CD1c-positive myeloid dendritic cell (primary cell): ENCODE measurements around the gene ERGIC1.
A peak's percentile ranks its signal among the peaks of the same experiment; 100 is the strongest.
"Not testable (repeated sequence)": the region's sequence is repeated elsewhere in the genome, so short reads cannot be mapped to it uniquely, and the experiment has no call there.

Source experiments
- DNase-seq: peaks from one replicate; pipeline ENCODE4 v3.0.0-alpha.2; 2016; ENCODE audit errors: extremely low spot score

ERGIC1 gene, protein sequence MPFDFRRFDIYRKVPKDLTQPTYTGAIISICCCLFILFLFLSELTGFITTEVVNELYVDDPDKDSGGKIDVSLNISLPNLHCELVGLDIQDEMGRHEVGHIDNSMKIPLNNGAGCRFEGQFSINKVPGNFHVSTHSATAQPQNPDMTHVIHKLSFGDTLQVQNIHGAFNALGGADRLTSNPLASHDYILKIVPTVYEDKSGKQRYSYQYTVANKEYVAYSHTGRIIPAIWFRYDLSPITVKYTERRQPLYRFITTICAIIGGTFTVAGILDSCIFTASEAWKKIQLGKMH

DNA sequence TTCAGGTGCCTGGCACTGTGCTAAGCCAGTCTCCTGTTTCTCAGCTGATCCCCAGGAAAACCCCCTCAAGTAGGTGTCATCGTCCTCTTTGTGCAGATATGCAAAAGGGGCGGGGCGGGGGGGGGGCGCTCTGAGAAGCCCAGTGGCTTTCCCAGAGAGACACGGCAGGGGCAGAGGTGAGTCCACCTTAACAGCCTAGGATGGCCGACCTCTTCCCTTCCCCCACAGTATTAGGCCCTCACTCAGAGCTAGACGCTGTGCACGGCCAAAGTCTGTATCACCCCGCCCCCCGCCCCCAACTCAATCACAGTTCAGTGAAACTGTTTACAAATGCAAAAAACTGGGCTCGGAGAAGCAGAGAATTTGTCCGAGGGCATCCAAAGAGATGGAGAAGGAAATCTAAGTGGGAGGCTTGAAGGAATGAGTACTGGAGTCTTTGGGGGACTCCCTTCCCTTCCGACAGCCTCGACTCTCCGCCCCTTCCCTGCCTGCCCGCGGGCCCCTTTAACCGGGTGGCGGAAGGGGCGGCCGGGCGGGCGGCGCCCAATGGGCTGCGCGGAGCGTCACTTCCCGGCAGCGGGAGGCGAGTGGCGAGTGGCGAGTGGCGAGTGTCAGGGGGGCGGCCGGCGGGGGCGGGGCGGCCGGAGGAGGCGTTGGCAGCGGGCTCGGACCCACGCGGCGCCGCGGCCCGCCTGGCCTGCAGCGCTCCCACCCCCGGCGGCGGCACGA lies at the start of gene ERGIC1:
TSS of gene ERGIC1 (plus strand) at position 566 of the 729 bp plus-strand sequence. CDS start at position 729, 163 bp downstream.
- peak; percentile 88 for DNase-seq

DNA sequence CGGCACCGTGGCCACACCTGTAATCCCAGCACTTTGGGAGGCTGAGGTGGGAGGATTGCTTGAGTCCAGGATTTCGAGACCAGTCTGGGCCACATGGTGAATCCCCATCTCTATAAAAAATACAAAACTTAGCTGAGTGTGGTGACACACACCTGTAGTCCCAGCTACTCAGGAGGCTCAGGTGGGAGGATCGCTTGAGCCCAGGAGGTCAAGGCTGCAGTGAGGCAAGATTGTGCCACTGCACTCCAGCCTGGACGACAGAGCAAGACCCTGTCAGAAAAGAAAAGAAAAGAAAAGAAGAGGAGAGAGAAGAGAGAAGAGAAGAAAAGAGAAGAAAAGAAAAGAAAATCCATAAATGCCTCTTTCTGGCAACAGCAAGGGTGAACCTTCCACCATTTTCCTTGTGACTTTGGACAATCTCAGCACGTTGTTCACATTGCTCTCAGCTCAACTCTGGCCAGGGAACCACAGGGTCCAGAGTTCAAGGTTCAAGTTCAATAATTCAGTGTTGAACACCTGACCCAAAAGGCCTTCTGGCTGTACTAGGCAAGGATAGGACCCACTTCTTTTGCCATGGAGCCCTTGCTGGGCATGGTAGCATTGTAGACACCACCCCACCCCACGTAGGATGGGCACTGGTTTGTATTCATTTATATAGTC lies 48.5 kb upstream of the ERGIC1 start:
- DNase-seq: no peak

DNA sequence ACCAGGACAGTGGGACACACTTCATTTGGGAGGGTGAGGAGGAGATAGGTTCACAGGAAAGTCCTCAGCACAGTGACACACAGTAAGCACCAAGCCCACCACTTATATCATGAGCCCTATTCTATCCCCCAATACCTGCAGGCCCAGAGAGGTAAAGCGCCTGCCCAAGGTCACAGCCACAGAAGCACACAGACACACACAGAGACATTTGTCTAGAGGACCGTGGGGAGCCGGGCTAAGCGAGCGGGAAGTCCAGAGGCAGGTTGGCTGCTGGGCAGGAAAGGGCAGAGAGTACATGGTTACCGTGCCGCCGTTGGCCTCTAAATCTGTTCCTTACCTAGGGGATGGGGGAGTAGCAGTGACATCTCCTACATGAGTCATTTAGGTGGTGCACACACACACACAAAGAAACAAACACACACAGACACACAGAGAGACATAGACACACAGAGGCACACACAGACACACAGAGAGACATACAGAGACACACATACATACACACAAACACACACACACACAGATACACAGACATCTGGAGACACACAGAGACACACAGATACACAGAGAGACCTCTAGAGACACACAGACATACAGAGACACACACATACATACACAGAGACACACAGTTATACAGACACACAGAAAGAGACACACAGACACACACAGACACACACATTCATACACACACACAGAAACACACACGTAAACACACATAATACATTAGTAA lies 47.2 kb upstream of the ERGIC1 start:
- DNase-seq: no peak

DNA sequence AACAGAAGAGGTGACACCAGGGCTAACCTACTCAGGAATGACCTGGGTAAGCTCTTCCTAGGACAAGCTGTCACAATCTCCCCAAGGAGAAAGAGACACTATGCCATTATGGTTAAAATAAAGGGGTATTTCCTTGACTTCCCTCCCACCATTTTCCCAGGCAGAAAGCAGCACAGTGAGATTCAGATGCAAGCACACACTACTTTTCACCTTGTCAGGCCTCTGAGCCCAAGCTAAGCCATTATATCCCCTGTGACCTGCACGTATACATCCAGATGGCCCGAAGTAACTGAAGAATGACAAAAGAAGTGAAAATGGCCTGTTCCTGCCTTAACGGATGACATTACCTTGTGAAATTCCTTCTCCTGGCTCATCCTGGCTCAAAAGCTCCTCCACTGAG lies 46.5 kb upstream of the ERGIC1 start:
- DNase-seq: not testable (repeated sequence)

DNA sequence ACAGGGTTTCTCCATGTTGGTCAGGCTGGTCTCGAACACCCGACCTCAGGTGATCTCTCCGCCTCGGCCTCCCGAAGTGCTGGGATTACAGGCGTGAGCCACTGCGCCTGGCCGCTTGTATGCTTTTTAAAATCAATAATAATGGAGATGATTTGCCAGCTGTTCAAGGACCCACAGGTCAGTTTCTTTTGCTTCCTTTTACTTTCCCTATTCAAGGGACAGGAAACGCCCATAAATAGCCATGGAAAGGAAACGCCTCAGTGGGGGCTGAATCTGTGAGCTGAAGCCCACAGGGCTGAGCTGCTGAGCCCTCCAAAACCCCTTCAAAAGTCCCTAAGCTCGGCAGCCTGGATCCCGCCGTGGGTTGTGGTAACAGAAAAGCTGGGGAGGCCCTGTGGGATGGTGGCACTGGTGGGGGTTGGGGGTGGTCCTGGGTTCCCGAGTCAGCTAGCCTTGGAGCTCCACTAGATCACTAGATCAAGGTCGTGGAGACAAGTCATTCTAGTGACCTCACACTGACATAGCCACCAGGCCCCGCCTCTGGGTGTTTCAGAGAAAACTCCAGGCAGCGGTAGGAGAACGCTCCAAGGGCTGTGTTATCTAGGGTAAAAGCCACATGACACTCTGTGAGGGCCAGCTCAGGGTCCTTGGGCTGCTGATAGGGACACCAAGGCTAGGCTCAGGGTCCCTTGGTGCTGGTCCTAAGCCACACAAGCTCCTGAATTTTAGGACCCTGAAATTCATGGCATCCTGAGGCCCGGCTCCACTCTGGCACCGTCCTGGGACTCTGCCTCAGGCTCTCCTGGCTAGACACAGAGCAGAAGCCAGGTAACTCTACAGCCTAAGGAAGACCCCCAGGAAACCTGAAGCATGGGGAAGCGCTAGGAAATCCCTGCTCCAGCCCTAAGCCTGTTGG lies 45.0 kb upstream of the ERGIC1 start:
- peak; percentile 75 for DNase-seq

DNA sequence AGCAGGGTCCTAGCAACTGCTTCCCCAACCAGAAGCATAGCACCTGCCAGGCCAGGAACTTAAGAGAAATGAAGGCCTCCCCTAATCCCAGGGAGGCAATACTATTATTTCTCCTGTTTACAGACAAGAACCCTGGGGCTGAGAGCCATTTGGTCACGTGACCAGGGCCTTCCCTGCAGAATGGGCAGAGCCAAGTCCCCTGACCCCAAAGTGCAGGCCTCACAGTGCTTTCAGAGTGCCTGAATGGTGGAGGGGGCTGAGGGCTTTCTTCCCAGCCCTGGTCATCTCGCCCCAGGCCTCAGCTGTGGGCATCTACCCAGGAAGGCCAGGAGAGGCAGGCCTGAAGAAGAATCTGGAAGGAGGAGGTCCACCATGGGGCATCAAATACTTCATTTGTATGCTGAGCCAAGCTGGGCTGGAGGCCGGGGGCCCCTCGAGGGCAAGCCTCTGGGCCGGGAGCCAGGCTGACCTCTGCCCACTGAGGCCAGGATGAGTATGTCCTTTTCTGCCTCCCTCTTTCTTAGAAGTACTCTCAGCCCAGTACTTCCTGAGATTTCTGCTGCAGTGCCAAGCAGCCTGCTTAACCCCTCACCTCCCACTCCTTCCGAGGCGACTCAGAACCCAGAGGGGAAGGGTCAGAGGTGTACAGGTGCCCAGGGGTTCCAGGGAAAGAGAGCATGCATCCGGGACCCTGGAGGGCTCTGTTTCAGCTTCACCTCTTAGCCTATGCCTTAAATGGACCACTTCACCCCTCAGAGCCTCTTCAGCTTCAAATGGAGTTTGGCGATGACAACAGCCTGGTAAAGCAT lies 44.2 kb upstream of the ERGIC1 start:
- DNase-seq: peak; percentile 47

DNA sequence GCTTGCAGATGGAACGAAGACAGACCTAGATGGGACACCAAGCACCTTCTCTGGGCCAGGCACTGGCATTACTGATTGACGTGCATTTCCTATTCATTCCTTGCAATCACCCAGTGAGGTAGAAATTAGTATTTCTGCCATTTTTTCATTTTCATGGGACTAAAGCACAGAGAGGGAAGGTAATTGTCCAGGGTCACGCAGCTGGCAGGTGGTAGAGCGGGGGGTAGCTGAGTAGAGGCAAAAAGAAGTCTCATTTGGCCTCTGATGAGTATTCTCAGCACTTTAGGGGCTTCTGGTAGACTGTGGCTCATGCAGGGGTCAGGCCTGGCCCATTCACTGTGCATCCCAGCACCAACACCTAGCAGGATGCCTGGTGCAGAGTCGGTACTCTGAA lies 43.6 kb upstream of the ERGIC1 start:
- no peak for DNase-seq

DNA sequence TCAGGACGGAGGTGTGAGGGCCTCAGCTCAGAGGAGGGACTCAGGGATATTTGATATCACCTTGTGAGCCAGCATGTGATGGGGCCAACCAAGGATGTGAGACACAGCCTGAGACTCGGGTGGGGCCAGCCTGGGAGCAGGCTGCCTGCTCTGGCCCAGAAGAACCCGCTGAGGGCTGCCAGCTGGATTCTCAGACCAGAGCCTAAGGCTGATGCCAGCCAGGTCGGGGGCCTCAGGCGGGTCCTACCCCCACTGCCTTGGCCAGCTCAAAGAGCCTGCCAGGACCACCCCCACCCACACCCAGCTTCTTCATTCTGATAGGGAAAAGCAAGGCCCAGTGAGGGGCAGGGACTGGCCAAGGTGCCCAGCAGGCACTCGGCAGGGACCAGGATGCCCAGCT lies 42.8 kb upstream of the ERGIC1 start:
- no peak for DNase-seq

DNA sequence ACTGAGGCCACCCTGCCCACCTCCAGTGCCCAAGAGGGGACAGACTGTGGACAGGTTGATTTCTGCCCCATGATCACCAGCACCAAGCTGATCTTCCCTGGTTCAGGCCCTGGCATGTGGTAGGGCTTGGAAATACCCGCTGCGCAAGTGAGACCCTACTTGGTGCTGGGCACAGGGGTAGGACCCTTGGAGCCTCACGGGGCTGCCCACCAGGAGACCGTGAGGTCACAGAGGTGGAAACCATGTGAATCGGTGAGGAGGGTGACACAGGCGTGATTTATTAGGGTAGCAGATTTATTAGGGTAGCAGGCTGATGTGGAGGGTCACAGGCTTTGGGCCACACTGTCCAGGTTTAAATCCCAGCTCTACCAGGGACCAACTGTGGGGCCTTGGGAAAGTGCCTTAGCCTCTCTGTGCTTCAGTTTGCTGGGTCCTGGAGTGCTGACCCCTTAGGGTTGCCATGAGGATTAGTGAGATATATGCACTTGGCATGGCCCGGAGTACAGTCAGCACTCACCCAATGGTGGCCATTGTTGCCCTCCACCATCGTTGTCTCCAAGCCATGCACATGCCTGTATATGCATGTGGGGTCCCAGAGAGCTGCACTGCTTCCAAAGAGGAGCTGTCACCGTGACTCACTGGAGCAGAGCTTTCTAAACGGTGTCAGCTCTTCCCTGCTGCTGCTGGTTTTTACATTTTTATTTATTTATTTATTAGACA lies 42.2 kb upstream of the ERGIC1 start:
- DNase-seq: no peak

DNA sequence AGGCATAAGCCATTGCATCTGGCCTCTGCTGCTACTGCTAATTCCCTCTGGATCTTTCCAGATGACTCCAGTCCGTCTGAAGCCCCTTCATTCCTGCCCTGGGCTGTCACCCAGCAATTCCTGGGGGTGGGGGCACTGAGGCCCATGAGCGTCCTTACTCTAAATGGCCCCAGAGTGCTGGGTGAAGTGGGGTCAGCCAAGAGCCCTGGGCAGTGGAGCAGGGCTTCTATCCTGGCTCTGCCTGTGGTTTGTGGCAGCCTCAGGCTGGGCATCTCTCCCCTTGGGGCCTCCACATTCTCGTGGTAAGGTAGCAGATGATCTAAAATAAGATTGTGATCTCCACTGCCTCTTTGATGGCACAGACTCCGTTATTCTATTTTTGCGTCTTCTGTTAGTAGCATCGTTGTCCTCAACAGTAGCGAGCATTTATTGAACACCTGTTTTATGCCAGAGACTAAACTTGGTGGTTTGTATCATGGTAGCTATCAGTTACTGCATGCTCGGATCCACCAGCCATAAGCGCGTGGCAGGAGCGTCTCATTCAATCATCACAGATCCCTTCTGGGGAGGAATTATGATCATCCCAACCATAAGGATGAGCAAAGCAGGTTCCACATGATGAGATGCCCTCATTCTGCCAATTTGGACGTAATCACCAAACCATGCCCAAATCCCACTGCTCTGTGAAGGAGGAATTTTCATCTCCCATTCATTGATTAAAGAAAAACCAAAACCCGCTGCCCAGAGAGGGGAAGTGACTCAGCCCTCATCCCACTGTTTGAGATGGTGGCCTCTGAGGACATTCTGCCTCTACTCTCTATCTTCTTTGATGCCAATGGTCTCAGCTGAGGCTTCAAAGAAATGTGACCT lies 41.1 kb upstream of the ERGIC1 start:
- DNase-seq: peak; percentile 36

DNA sequence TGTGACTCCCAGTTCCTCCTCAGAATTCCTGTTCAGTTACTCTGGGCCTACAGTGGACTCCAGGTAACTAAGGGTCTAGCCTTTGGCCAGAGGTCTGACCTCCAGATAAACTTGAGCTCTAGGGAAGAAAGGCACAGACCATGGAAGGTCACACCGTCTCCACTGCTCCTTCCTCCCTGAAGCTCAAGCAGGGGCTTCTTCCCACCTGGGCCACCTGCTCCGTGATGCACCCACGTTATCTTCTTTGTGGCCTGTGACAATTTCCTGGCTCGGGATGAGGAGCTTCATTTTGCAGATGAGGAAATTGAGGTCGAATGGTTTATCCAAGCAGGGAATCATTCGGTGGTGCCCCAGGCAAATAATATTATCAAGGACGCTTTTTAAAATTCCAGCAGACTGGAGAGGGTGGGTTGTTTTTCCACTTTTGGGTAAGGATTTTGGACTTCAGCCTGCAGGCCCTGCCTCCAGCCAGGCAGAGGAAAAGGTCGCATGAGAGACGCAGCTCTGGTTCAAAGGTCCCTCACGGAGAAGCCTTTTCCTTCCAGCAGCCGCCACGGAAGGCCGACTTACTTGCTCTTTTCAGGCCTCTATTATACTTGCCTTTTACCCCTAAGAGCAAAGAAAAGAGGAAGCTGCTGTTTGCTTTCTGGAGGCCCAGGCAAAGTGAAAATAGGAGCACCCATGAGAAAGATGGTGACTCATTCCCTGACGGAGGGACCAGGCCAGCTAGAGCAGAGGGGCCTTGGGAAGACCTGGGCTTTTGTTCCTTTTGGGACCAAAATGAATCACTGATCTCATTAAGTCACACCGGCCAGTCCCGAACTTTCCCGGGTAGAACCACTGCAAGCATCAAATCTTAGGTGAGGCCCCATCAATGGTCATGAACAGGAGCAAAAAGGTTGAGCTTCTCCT lies 40.2 kb upstream of the ERGIC1 start:
- peak; percentile 88 for DNase-seq

DNA sequence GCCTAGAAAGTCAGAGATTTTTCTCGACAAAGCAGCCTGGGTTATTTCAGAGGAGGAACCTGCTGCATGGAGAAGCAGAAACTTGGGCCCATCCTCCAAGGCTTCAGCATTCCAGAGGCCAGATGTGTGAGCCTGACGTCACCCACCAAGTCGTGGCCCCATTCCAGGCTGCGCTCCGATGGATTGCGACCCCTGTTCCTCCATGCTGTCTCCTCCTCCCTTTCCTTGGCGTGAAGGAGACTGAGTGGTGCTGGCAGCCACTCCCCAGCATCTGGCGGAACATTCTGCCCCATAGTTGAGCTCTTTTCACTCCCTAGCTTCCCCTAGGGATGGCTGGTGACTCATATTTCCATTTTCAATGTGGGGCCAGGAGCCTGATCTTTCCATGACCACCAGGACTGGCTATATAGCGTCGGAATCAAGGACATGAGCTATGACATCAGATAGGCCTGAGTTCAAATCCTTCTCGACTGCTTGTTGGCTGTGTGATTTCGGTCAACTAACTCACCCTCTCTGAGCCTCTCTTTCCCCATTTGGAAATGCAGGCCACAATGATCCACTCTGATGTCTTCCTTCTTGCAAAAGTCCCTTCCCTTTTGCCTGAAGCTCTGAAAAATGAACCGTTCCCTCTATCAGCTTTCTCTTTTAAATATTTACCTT lies 38.6 kb upstream of the ERGIC1 start:
- DNase-seq: peak; percentile 30

DNA sequence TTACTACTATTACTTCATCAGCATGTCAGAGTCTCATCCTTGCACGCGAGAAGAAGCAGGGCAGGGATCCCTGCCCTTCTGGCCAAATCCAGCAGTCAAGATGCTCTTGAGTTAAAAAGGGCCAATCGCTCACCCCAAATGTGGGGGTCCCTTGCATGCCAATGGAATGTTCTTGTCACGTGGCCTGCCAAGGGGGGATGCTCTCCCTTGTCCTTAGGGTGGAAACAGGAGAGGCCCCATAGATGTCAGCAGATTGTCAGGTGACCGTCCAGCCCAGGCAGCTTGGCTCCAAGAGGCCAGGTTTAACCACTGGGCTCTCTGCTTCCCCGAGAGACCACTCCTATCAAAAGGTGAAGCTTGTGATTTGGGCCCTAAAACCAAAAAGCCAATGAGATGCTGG lies 37.7 kb upstream of the ERGIC1 start:
- no peak for DNase-seq

DNA sequence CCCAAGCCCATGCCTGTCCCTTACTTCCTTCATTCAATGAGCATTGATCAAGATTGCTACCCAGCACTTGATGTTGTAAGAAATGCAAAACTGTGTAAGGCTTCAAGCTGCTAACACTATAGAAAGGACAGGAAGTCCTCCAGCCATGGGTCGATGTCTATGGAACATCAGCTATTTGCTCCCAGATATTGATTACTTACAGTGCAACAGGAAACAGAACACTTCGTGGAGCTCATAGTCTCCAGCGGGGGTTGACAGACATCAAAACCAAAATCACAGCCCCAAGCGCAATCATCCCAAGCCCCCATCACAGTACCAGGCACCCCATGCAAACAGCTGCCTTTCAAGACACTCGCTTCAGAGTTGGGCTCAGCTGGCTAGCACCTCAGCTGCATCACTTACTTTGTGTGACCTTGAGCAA lies 36.3 kb upstream of the ERGIC1 start:
- peak; percentile 43 for DNase-seq

DNA sequence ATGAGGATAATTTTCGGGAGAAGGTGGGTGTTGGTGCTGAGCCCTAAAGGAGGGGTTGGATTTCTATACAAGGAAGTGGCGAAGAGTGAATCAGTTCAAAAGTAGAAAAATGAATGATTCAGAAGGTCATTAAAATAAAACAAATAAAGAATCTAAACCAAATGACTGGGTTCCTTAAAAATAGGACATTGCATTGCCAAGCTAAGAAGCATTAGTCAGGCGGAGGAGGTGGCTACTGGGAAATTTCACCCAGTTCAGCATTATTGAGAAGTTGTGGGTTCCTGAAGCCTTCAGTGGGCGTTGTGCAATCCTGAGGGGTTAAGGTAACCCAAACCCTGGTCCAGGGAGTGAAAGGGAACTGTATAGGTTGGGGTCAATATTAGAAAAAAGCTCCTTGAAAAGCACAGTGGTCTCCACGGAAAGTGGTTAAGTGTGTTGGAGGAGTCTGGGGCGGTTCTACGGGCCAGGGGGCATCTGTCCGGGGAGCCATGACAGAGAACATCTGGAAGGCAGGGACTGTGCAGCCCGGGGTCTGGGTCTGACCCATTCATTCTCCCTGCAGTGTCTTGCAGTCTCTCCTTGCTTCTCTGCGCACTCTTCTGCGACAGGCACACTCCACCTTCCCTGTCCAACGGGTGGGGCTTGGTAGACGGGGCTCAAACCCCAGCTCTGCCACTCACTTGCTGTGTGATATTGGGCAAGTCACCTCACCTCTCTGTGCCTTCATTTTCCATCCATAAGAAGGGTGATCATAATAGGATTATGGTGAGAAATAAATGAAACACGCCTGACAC lies 35.4 kb upstream of the ERGIC1 start:
- DNase-seq: peak; percentile 96

DNA sequence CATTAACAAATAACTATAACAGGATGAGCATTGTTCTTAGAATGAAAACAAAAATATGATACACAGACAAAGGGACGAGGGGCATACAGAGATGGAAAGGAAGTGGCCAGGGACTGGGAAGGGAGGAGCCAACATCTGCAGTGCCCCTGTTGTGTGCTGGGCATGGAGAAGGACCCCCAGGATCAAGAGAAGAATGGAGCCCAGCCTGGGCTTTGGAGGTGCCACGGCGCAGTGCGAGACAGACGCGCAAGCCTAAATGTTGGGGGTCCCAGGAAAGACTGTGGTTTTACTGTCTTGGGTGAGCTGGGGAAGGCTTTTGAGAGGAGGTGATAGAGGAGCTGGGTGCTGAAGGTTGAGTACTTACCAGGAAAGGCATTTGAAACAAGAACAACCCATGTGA lies 34.6 kb upstream of the ERGIC1 start:
- DNase-seq: no peak
